Measurements from ENCODE around the gene SMIM32.

The SMIM32 gene

GRCh38 chr5:136190091-136190720, 2.8 kb downstream of the SMIM32 start:
- no peak for DNase-seq (ENCODE audit: low read depth in 3 of 3, low spot score in 1 of 3)

- no peak for DNase-seq (ENCODE audit: low read depth in 3 of 3, low spot score in 1 of 3)
Measured at GRCh38 chr5:136188859-136189258, 4.1 kb downstream of the SMIM32 start.

- no peak for DNase-seq (ENCODE audit: low read depth in 3 of 3, low spot score in 1 of 3)
Measured at GRCh38 chr5:136186796-136187195, 6.2 kb downstream of the SMIM32 start.

- no peak for DNase-seq (ENCODE audit: low read depth in 3 of 3, low spot score in 1 of 3)
Measured at GRCh38 chr5:136185974-136186665, 6.8 kb downstream of the SMIM32 start.

GRCh38 chr5:136182618-136183017, 10.3 kb downstream of the SMIM32 start:
- DNase-seq (ENCODE audit: low read depth in 3 of 3, low spot score in 1 of 3), result no peak

- no peak for DNase-seq (ENCODE audit: low read depth in 3 of 3, low spot score in 1 of 3)
Measured at GRCh38 chr5:136174021-136174659, 18.8 kb downstream of the SMIM32 start.

- DNase-seq (ENCODE audit: low read depth in 3 of 3, low spot score in 1 of 3), result no peak
Measured at GRCh38 chr5:136169218-136169617, 23.7 kb downstream of the SMIM32 start.

GRCh38 chr5:136166909-136167308, 26.1 kb downstream of the SMIM32 start:
- DNase-seq (ENCODE audit: low read depth in 3 of 3, low spot score in 1 of 3), result no peak

GRCh38 chr5:136164226-136164625, 28.7 kb downstream of the SMIM32 start:
- no peak for DNase-seq (ENCODE audit: low read depth in 3 of 3, low spot score in 1 of 3)

GRCh38 chr5:136162008-136162407, 31.0 kb downstream of the SMIM32 start:
- no peak for DNase-seq (ENCODE audit: low read depth in 3 of 3, low spot score in 1 of 3)

GRCh38 chr5:136159457-136159856, 33.5 kb downstream of the SMIM32 start:
- no peak for DNase-seq (ENCODE audit: low read depth in 3 of 3, low spot score in 1 of 3)

GRCh38 chr5:136157514-136157913, 35.4 kb downstream of the SMIM32 start:
- no peak for DNase-seq (ENCODE audit: low read depth in 3 of 3, low spot score in 1 of 3)

- no peak for DNase-seq (ENCODE audit: low read depth in 3 of 3, low spot score in 1 of 3)
Measured at GRCh38 chr5:136155761-136156160, 37.2 kb downstream of the SMIM32 start.

GRCh38 chr5:136155078-136155477, 37.9 kb downstream of the SMIM32 start:
- no peak for DNase-seq (ENCODE audit: low read depth in 3 of 3, low spot score in 1 of 3)

GRCh38 chr5:136153581-136154236, 39.3 kb downstream of the SMIM32 start:
- no peak for DNase-seq (ENCODE audit: low read depth in 3 of 3, low spot score in 1 of 3)

- no peak for DNase-seq (ENCODE audit: low read depth in 3 of 3, low spot score in 1 of 3)
Measured at GRCh38 chr5:136149891-136150290, 43.1 kb downstream of the SMIM32 start.

- no peak for DNase-seq (ENCODE audit: low read depth in 3 of 3, low spot score in 1 of 3)
Measured at GRCh38 chr5:136147632-136148031, 45.3 kb downstream of the SMIM32 start.

- DNase-seq (ENCODE audit: low read depth in 3 of 3, low spot score in 1 of 3), result no peak
Measured at GRCh38 chr5:136146201-136146600, 46.8 kb downstream of the SMIM32 start.

- DNase-seq (ENCODE audit: low read depth in 3 of 3, low spot score in 1 of 3), result no peak
Measured at GRCh38 chr5:136145030-136145429, 47.9 kb downstream of the SMIM32 start.

GRCh38 chr5:136143763-136144162, 49.2 kb downstream of the SMIM32 start:
- DNase-seq (ENCODE audit: low read depth in 3 of 3, low spot score in 1 of 3), result no peak

GRCh38 chr5:136143312-136143711, 49.6 kb downstream of the SMIM32 start:
- DNase-seq (ENCODE audit: low read depth in 3 of 3, low spot score in 1 of 3), result no peak

GRCh38 chr5:136141561-136141960, 51.4 kb downstream of the SMIM32 start:
- no peak for DNase-seq (ENCODE audit: low read depth in 3 of 3, low spot score in 1 of 3)

All from stimulated activated CD4-positive, alpha-beta T cell treated with anti-CD3 and anti-CD28 coated beads, TNF-alpha, amount 100 ng/mL, for 1 hour (primary cell).